ENCODE results near the gene TRIM13. TPM values are rescaled to one million over a fixed set of nuclear protein-coding genes. Genes with fewer than 3 reads are reported as not detected.
"Not testable (repeated sequence)": the region's sequence is repeated elsewhere in the genome, so short reads cannot be mapped to it uniquely, and the experiment has no call there.

TRIM13 gene
- total RNA-seq, 1 experiment from 2014 or later, result 13.4 TPM

- Histone ChIP-seq H3F3A (ENCODE audit: insufficient read depth, low read depth) (peaks cover 10% of the 10 kb centered on the region; the same call in 1 of the 2 replicates), H3K4me3 (no peak overlapping the region), H3K9me3 (ENCODE audit: insufficient read depth, low read depth) (no peaks in the 10 kb centered on the region), H3K79me2 (ENCODE audit: low read depth) (peaks cover 52% of the 10 kb centered on the region), H4K20me1 (ENCODE audit: insufficient read depth) (no peaks in the 10 kb centered on the region), H2AFZ (no peak overlapping the region), H3K9me2 (ENCODE audit: insufficient read depth) (no peaks in the 10 kb centered on the region; the same call in 1 of the 2 replicates), H3K4me2 (no peak overlapping the region), H3K27me3 (ENCODE audit: insufficient read depth, low read depth) (no peaks in the 10 kb centered on the region), H3K27ac (no peak overlapping the region), H3K4me1 (replicated peaks; ENCODE audit: insufficient read depth) (no peaks in the 10 kb centered on the region), H3K36me3 (ENCODE audit: low read depth) (peaks cover 5% of the 10 kb centered on the region; the same call in 1 of the 2 replicates)
- no peak for DNase-seq
- TF ChIP-seq CTCF (conservative IDR thresholded peaks at IDR 0.05) (no peak), EZH2 (IDR thresholded peaks at IDR 0.05; ENCODE audit: low read depth) (no peak)
- CTCF ChIA-PET, result no interaction called here
- intact Hi-C loops (cut with micrococcal nuclease; ENCODE audit: unreplicated experiment), result no loop called here
- POLR2A ChIA-PET (ENCODE audit: unreplicated experiment), result no interaction called here
- no TSS peak for BruUV-seq (replicated peaks)
Measured at GRCh38 chr13:50055454-50055853, 58.6 kb downstream of the TRIM13 start.

GRCh38 chr13:50060718-50061117, 63.9 kb downstream of the TRIM13 start:
- no peak for DNase-seq
- Histone ChIP-seq H3K4me3 (no peak overlapping the region), H3K9me2 (ENCODE audit: insufficient read depth) (no peaks in the 10 kb centered on the region; the same call in 1 of the 2 replicates), H3K36me3 (ENCODE audit: low read depth) (peaks cover 9% of the 10 kb centered on the region; the same call in 1 of the 2 replicates), H3K79me2 (ENCODE audit: low read depth) (peaks cover 47% of the 10 kb centered on the region), H3F3A (ENCODE audit: insufficient read depth, low read depth) (no peaks in the 10 kb centered on the region), H2AFZ (no peak overlapping the region), H3K4me1 (replicated peaks; ENCODE audit: insufficient read depth) (no peaks in the 10 kb centered on the region), H4K20me1 (ENCODE audit: insufficient read depth) (0 out of 2 replicates have a peak, but pooled peaks cover 5% of the 10 kb centered on the region), H3K27me3 (ENCODE audit: insufficient read depth, low read depth) (no peaks in the 10 kb centered on the region), H3K27ac (no peak overlapping the region), H3K4me2 (no peak overlapping the region), H3K9me3 (ENCODE audit: insufficient read depth, low read depth) (no peaks in the 10 kb centered on the region)
- ChIA-PET CTCF (no interaction called here), POLR2A (ENCODE audit: unreplicated experiment) (no interaction called here)
- no peak for TF ChIP-seq CTCF (conservative IDR thresholded peaks at IDR 0.05)
- no peak for TF ChIP-seq EZH2 (IDR thresholded peaks at IDR 0.05; ENCODE audit: low read depth)
- no TSS peak for BruUV-seq (replicated peaks)
- intact Hi-C loops (cut with micrococcal nuclease; ENCODE audit: unreplicated experiment), result no loop called here

GRCh38 chr13:50062336-50062735, 65.5 kb downstream of the TRIM13 start:
- intact Hi-C loops (cut with micrococcal nuclease; ENCODE audit: unreplicated experiment); H3K27ac ChIP-seq; BruUV-seq (replicated peaks); DNase-seq; POLR2A ChIA-PET (ENCODE audit: unreplicated experiment); CTCF ChIA-PET; H2AFZ ChIP-seq; H3K4me2 ChIP-seq; H3K9me2 ChIP-seq (ENCODE audit: insufficient read depth); H3K4me3 ChIP-seq; H4K20me1 ChIP-seq (ENCODE audit: insufficient read depth); H3K4me1 ChIP-seq (replicated peaks; ENCODE audit: insufficient read depth); H3F3A ChIP-seq (ENCODE audit: insufficient read depth, low read depth); H3K9me3 ChIP-seq (ENCODE audit: insufficient read depth, low read depth); H3K27me3 ChIP-seq (ENCODE audit: insufficient read depth, low read depth): not testable (repeated sequence)
- peaks cover 14% of the 10 kb centered on the region; the same call in 1 of the 2 replicates for H3K36me3 ChIP-seq (ENCODE audit: low read depth)
- H3K79me2 ChIP-seq (ENCODE audit: low read depth), result peaks cover 37% of the 10 kb centered on the region

GRCh38 chr13:50065712-50066111, 68.9 kb downstream of the TRIM13 start:
- Histone ChIP-seq H2AFZ (no peak overlapping the region), H3K4me3 (no peak overlapping the region), H3K27me3 (ENCODE audit: insufficient read depth, low read depth) (no peaks in the 10 kb centered on the region), H3K4me1 (replicated peaks; ENCODE audit: insufficient read depth) (no peaks in the 10 kb centered on the region), H3K36me3 (ENCODE audit: low read depth) (peaks cover 23% of the 10 kb centered on the region), H3K9me2 (ENCODE audit: insufficient read depth) (no peaks in the 10 kb centered on the region), H3K4me2 (no peak overlapping the region), H4K20me1 (ENCODE audit: insufficient read depth) (0 out of 2 replicates have a peak, but pooled peaks cover 5% of the 10 kb centered on the region), H3K79me2 (ENCODE audit: low read depth) (peaks cover 56% of the 10 kb centered on the region), H3F3A (ENCODE audit: insufficient read depth, low read depth) (peaks cover 13% of the 10 kb centered on the region; the same call in 1 of the 2 replicates), H3K9me3 (ENCODE audit: insufficient read depth, low read depth) (no peaks in the 10 kb centered on the region), H3K27ac (no peak overlapping the region)
- ChIA-PET POLR2A (ENCODE audit: unreplicated experiment) (no interaction called here), CTCF (no interaction called here)
- no peak for DNase-seq
- intact Hi-C loops (cut with micrococcal nuclease; ENCODE audit: unreplicated experiment), result no loop called here
- no TSS peak for BruUV-seq (replicated peaks)
- TF ChIP-seq EZH2 (IDR thresholded peaks at IDR 0.05; ENCODE audit: low read depth) (no peak), CTCF (conservative IDR thresholded peaks at IDR 0.05) (no peak)

All from PC-9 (cell line).